ENCODE measurements around the gene PHF2.

GRCh38 chr9:93636172-93636661 lies 59.8 kb downstream of the PHF2 start:
- TF ChIP-seq CTCF (IDR thresholded peaks at IDR 0.05) = no peak
- TF ChIP-seq EZH2 (IDR thresholded peaks at IDR 0.05; ENCODE audit: borderline replicate concordance, insufficient read depth, low read depth, low read length, poor library complexity, severe bottlenecking) = no peak
